HG02981 (cell line): ENCODE results near the gene FHIT.

ENCODE experiments used
- ATAC-seq: cut with Tn5 transposase; IDR thresholded peaks from one replicate; pipeline ENCODE4 v1.9.1; 2021; ENCODE audit warnings: mild to moderate bottlenecking, moderate library complexity; ENCODE audit not compliant: unreplicated experiment

Gene FHIT

DNA sequence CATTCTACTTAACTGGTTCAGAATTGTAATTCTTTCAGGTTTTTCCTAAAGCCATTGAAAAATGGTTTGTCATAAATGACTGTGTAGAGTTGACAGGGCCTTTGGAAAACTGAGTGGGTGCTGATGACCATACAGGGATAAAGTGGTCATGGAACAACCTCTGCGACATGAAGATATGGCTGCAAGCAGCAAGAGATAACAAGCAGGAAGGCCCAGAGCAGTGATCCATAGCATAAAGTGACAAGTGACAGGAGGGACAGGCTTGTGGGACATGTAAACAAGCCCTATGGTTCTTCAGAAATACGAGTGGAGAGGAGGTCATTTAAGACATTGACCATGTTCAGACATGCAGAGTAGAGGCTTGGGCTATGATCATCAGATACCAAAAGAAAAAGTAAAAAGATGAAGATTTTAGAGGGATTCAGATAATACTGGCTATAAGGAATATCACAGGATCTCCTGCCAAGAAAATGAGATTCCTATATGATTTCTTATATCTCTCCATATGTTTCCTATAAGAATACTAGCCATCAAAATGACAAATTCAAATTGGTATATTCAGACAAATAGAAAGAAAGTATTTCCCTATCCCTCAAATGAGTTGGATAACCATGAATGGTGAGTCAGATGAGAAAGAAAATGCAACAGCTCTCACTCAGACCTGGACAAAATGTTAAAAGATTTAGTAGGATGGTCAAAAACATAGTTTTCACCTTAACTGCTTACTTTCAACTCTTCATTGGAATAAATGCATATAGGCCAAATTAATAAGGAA is 1373.8 kb downstream of the FHIT start:
- no peak for ATAC-seq

DNA sequence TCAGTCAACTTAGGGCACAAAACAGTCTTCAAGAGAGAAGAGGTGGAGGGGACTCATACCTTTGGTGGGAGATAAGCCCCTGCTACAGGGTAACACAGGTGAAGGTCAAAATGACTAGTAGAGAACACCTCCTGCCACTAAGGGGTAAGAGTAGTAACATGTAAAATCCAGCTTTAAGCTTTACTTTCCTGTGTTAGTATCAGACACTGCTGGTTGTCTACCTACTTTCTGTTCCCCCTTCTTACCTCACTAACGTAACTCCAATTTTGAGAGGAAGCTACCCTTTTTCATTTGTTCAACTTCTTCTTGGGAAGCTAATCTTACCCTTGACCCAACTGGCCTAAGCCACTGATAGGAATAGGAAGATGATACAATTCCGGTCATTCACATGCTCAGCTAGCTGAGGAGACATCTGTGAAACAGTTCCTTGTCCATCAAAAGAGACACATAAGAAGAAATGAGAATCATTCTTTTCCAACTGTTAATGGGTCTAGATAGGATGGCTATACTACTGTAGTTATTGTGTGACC is 1374.7 kb downstream of the FHIT start:
- ATAC-seq: no peak

DNA sequence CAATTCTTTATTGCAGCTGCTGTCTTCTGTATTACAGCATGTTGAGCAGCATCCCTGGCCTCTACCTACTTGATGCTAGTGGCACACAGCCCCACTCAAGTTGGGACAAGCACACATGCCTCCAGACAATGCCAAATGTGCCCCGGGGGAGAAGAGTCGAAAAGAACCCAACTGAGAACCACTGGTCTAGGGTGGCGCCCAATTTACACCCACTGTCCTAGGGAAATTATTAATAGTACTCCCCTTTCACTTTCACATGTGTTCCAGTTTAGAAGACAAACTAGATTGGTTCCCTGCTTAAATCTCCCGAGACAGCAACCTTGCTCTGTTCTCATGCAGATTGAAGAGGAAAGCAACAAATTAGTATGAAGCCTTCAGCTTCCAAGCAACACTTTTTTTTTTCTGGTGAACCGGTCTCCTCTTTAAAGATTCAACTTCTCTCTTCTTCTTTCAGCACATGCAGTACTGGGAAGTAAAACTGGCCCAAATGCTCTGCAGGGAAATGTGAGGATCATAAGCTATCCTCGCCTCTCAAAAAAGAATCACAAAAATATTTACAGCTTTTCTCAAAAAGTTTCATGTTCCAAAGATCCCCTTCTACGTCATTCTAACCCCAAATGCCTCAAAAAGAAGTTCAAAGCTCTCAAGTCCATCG is 1377.5 kb downstream of the FHIT start:
- ATAC-seq: no peak

DNA sequence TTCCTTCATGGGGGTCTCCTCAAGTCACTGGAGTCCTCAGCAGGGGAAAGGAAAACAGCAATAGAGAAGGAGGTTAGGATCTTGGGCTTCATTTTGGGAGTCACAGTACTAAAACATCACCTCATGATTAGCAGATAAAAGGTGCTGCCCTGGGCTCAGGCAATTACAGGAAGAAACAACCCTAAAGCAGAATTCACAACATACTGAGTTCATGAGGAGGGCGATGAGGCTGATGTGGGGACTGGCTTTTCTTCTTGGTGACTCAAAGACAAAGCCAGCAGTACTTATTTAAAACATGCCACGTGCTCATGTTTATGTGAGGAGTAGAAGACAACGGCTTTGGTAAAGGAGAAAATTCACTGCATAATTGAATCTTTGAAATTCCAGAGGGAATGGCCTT is 1379.1 kb downstream of the FHIT start:
- no peak for ATAC-seq

DNA sequence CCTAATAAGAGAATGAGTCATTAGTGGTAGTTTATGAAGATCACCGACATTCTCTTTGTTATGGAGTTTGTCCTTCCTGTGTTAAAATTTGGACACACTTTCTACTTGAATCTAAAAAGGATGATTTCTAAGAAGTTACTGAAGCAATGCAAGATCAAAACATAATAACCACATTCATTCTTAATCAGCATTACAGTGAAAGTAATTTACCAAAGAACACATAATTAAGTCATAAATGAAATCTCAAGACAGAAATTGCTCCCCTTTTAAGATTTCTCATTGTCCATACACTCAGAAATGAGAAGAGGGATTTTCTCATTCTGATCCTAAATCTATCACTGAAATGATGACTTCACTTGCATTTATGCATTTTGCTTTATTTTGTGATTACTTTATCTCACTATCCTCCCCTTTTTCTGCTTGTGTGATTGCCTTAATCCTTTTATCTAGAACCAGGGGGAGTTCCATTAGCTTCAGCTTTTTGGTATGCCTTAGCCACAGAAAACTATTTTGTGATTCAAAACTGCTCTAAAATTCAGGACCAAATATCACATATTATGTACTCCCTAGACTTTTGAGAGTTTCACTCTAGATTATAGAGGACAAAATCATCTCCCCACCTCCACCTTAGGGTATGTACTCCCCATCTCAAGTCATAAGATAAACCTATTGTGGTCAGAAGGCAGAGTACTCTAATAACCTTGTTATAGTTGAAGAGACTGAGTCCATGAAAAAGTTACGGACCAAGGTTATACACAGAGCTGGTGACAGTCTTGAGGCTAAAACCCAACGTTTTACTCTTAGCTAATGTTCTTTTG is 1383.9 kb downstream of the FHIT start:
- no peak for ATAC-seq

DNA sequence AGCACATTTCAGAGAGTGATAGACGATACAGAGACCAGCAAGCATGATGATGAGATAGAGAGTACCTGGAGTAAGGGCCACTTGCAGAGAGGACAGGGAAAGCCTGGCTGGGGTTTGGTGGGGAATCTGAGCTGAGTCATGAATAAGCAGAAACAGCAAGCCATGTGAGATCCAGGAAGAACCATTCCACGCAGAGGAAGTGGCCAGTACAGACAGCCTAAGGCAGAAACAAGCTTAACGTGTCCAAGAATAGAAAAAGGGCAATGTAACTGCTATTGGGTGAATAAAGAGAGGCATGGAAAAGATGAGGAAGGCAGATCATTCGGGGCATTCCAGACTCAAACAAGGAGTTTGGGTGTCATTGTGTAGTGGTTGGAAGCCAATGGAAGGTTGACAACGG is 1385.2 kb downstream of the FHIT start:
- no peak for ATAC-seq

DNA sequence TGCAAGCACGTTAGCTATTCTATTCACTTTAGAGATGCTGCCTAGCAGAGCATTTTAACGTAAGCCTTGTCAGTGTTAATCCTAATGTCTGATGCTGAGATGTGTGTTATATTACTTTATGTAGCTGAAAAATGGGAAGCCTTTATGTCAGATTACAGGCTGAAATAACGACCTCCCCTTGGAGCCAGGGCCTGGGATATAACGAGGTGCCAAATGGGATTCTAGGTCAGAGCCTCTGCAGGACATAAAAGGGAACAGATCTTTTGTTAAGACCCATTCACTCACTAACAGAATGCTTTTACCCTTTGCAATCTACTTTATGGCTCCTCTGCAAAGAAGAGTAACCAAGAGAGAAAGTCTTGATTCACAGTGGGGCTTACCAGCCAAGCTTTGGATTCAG is 1385.9 kb downstream of the FHIT start:
- no peak for ATAC-seq

DNA sequence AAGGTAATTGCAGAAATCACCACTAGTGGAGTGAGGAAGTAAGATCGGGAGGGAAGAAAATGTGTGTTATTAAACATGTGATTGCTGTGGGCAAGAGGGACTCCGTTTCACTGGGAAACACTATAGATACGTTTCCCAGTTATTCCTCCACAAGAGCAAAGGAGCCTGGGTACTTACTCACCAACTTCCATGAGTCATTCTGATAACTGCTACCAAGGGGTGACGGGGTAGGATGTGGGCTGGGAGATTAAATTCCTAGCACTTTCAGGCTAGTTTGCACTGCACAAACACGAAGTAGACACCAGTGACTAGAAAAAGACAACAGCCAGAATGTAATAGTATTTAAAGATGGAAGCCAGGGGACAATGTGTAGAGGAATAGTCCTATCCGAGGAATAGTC is 1388.6 kb downstream of the FHIT start:
- no peak for ATAC-seq

DNA sequence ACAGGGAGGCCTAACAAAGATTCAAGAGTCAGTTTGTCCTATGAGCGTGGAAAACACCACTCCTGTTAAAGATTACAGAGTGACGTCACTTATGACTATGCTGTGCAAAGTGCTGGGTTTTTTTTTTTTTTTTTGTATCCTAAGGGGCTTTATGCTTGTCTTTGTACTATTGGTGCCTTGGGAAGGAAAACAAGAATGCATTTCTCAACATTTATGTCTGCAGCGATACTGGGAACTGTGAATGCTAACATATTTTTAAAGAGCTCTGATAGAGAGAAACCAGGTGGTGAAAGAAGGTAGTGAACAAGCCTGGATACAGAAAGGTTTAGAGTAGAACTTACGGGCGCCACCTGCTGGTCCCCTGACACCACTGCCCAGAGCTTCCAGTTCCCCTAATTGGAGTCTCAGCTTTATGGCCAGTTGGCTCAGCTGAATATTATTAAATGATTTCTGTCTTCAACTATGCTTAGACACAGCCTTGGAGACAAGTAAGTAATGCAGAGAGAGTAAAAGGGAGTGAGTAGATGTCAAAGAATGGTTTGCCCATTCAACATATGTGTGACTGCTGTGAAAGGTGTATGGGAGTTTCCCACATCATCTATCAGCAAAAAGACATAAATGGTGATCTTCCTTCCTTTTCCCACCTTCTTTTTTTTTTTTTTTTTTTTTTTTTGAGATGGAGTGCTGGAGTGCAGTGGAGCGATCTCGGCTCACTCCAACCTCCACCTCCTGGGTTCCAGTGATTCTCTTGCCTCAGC is 1393.5 kb downstream of the FHIT start:
- peak; percentile 98 for ATAC-seq

DNA sequence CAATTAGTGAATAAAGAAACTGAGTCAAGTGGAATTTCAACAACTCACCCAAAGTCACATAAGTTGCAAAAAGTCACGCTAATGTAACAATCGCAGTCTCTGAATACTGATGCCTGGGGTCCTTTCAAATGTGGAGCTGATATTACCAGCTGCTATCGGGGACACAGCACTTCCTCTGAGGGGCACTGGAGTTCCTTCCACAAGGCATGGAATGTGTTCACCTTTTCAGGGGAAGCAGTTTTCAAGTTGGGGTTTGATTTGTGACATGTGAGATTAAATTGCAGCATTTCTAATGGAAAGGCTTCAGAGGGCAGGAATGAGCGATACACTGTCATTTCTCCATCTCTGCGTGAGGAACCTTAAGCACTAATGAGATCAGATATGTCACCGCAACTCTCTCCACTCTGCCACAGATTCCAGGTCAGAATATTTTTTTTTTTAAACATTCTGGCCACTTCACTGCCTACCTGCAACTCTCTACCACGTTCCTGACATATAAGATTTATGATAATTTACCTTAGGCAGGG is 1394.3 kb downstream of the FHIT start:
- no peak for ATAC-seq

DNA sequence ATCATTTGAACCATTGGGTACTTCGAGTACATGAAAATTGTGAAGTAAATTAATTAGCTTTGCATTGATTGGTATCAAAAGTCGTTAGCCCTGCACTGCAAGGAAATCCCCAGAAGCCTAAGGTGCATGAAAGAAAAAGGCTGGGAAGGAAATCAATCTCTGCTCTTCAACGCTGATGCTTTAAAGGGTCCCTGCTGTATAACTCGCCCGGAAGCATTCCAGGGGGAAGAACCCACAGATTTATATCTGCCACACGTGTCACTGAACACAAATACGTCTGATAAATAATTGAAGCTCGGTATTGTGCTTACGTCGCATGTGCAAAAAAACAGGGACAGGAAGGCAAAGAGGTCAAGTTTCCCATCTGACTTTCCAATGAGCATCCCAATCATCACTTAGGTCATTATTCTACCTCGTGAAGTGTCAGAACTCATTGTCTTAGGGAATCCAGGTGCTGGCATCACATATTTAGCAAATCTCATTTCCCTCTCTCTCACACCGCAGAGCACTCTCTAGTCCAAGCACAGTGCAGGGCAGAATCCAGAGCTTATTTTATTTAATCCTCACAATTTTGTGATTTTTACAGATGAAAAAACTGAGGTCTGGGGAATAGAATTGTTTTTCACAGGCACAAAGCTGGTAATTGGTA is 1397.1 kb downstream of the FHIT start:
- ATAC-seq: no peak

DNA sequence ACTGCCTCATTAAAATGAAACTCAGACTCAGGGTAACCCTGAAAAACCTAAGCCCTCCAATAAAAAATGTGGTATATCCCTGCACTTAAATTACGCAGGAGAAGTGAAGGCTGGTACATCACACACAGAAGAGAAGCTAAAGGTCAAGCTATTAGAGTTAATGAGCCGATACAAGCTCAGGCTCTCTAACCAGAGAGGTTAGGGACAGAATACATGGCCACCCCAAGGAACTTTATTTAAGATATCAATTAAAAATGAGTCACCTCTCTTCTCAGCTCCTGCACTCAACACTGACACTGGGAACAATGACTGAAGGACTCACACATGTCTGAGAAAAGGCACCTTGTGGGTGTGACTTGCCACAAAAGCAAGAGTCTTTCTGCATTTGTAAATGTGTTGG is 1400.8 kb downstream of the FHIT start:
- no peak for ATAC-seq

DNA sequence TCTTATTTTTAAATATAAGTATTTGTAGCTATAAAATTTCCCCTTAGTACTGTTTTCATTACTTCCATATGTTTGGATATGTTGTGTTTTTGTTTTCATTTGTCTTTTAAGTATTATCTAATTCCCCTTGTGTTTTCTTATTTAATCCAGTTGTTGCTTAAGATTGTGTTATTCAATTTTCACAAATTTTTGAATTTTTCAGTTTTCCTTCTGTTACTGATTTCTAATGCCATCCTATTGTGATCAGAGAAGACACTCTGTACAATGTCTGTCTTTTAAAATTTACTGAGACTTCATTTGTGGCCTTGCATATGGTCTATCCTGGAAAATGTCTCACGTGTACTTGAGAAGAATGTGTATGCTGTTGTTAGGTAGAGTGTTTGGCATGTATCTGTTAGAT is 1405.9 kb downstream of the FHIT start:
- ATAC-seq: no peak

DNA sequence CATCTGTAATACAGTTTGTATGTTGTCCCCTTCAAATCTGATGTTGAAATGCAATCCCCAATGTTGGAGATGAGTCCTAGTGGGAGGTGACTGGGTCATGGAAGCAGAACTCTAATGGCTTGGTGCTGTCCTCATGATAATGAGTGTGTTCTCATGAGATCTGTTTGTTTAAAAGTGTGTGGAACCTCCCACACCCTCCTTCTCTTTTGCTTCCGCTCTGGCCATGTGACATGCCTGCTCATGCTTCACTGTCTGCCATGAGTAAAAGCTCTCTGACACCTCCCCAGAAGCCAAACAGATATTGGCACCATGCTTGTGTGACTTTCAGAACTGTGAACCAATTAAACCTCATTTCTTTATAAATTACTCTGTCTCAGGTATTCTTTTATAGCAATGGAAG is 1407.4 kb downstream of the FHIT start:
- ATAC-seq: no peak

DNA sequence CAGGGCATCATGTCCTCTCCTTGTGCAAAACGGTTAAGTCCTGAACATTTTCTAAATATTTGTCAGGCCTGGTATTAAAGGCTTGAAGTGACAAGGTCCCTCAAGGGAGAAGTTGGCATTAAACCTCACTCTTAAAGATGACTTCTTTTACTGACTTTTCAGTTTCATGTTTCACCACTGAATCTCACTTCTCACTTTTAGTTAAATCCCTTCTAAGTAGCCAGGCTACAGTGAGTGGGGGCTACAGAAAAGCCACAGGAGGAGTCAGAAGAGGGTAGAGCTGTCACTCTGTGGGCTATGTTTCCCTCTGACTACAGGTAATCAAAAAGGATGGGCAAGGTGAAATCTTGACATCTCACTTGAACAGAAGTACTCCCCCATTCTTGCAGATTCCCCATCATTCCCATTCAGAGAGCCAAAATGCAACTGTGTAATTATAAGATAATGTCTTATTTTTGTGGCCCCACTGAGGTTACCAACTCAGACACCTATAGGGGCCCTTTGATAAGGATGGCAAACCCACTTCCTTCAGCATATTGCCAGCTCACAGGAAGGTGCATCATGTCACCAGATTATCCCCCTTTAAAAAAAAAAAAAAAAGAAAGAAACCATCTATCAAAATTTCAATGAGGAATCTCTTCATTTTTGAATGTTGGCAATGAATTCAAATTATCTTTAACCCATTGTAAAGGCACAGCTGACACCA is 1411.3 kb downstream of the FHIT start:
- ATAC-seq: peak; percentile 93

DNA sequence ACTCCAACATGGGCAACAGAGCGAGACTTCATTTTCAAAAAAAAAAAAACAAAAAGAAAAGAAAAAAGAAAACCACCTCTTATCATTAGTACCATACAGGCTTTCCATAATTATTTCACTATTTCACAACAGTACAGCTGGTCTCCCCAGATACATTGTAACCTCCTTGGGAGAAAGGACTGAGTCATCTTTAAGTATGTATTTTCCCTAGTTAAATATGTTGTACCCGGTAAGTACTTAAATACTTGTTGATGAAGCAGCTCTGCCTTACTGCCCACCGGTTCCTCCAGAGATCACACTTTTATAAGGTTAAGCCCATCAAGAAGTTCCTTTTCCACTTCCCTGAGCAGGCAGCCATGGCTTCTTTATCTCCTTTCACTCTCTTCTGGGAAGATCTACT is 1412.0 kb downstream of the FHIT start:
- peak; percentile 6 for ATAC-seq

DNA sequence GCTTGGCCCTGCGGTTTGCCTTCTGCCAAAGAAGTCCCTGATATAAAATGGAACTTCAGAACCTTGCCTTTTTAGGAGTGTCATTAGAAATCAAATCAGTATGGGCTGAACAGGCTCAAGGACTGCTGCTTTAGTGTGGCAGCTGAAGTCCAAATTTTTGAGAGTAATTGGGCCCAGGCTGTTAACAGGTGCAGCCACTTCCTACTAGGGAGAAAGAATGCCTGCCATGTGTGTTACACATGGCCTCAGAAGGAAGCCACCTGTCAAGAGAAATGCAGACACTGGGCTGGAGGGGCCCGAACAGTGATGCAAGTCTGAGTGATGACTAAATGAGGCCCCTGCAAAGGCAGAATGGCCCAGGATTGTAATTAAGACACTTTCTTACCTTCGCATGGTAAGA is 1414.7 kb downstream of the FHIT start:
- no peak for ATAC-seq

DNA sequence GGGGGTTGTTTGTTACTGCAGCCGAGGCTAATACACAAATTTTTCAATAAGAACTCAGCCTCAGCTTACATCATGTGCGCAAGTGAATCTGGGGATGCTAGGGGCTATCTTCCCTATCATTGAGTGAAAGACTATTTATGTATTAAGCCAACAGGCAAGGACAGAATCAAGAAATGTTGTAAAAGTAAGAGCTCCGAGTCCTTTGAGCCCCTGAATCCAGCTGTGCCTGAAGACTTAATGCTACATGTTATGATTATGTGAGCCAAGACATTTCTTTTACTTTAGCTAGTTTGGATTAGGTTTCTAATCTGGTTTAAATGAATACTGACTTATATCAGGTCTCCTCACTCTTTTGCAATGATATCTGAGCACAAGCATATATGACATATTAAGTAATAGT is 1418.5 kb downstream of the FHIT start:
- ATAC-seq: no peak

DNA sequence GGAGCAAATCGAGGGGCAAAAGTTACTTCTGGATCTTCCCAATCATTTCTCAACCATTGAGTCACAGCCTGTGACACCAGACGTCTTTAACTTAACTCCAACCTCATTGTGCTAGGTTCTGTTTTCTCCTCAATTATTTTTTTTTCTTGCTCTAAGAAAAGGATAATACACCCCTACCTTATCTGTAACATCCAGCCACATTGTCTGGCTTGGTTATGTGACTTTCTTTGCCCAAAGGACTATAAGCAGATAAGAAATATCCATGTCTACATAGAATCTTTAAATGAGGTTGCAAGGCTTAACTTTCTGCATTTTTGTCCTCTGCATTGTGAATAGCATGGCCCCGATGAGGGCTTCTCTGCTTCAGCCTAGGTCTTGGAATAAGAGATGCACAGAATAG is 1419.0 kb downstream of the FHIT start:
- ATAC-seq: no peak

DNA sequence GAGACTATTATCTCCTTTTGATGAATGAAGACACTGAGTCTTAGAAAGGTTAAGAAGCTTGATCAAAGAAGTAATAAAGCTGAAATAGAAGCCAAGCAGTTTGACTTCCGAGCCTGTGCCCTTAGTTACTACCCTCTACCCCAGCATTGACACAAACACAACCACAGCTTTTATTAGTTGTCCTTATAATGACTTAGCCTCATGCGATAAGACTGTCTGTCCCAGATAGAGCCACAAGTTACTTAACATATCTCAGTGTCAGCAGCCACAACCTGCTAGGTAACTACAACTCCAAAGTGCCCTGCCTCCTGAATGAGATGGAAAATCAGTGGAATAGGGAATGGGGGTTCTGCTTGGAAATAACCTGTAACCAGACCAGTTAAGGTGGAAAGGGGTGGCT is 1419.9 kb downstream of the FHIT start:
- ATAC-seq: no peak
